NCI-H2227 (cell line): ENCODE measurements around the gene TCF20.

Source experiments
- DNase-seq: peaks from one replicate; lab custom pipeline; 2025; ENCODE audit not compliant: unreplicated experiment; lab: John Stamatoyannopoulos, UW

Gene TCF20

DNA sequence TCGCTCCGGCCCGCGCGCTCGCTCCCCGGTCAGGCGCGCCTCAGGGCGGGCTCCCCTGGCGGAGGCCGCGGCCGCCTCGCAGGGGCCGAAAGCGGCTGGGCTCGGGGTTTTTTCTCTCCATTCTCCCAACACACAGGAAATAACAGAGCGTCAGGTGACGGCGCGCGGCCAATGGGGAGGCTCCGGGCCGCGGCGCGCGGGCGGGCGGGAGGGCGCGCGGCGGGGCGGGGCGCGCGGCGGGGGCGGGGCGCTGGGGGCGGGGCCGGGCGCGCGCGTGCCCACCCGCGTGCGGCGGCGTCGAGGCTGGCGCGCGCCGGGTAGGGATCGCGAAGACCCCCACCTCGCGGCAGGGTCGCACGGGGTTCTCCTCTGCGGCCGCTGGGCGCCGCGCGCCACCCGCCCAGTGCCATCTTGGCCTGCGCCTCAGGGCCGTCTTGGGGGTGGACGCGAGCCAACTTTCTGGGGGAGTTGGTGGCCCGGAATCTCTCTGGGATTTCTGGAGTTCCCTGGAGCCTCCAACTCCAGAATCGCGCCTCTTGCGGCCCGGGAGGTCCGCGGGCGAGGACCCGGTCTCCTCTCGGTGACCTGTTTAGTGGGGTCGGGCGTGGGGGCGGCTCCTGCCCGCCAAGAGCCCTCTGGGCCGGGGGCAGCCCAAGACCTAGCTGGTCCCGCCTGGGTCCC, at the start of gene TCF20:
Gene TCF20, minus strand, starts transcription at position 144 of the 681 bp plus-strand sequence. CDS start 55,348 bp downstream, outside the sequence.
- peak; percentile 80 for DNase-seq

DNA sequence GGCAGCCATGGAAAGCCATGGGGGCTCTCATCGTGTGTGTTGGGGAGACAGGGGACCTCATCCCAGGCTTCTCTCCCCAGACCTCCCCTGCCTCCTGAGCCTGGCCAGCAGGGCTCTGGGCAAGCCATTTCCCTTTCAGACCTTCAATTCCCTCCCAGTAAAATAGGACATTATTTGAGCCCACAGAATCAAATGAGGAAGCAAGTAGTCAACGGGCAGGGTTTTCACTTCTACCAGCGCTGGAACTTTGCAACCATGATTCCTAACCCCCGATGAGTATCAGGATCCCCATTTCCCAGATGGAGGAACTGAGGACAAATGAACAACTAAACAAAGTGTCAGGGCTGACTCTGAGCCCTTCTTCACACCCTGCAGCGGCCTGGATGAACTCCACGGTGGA, 48.9 kb upstream of the TCF20 start:
- no peak for DNase-seq

DNA sequence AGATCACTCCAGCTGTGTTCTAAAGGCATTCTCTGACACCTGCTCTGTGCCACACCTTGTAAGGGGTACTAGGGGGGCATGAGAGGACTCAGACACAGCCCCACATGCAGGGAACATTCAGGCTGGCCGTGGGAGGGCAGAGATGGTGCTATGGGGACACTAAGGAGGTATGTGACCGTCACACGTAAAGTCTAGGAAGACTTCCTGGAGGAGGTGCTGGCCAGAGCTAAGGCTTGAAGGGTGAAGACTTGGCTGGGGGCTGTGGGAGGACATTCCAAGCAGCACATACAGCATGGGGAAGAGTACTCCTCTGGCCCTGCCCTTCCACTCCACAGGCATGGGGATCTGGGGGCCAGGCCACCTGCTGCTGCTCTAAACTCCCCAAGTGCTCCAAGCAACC, 48.5 kb upstream of the TCF20 start:
- DNase-seq, result no peak

DNA sequence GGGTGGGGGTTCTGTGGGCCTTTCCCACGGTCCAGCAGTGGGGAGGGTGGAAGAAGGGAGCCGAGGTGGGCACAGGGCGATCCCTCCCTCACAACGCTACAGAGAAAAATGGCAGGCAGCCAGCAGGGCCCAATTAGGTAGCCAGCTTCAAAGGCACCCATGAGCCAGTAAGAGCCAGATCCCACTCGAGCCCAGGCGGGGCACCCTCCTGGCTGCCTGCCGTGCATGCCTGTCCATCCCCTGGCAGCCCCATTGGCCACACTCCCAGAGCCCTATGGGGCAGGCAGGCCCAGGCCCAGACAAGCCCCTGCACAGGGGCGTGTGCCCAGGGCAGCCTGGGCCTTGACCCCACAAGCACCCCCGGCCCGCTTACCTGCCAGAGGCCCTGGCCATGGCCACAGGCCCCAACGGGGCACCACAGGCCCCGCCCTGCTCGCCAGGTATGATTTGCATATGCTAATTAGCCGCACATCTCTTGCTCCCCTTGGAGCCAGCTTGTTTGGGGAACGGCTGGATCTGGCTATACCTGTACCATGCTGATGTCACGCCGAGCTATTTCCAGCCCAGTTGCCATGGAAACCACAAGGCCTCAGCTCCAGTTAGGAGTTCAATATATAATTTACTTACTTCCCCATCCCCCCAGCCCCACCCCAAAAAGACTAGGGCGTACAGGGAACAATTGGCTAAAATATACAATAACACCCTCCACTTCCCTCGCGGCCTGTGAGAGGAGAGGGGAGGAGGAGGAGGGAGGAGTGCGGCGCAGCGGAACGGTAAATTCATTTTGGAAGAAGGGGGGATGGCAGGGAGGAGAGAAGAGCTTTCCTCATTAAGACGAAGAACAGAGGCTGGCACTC, 47.5 kb upstream of the TCF20 start:
- DNase-seq, result peak; percentile 86

DNA sequence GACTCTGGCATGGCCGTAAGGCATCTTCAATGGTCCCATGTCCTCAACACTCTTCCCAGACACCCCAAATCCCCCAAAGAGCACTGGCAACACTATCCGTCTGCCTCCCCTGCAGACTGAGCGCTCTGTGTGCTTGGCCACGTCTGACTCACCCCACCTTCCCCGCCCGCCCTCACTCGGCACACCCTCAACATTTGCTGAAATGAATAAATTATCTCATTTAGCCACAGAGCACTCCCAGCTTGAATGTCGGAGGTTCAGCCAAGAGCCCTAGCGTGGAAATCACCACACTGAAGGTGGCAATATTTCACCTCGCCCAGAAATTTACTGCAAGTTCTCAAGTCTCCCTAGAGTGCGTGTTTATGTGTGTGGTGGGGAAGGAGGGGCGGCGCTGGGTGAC, 46.6 kb upstream of the TCF20 start:
- no peak for DNase-seq

DNA sequence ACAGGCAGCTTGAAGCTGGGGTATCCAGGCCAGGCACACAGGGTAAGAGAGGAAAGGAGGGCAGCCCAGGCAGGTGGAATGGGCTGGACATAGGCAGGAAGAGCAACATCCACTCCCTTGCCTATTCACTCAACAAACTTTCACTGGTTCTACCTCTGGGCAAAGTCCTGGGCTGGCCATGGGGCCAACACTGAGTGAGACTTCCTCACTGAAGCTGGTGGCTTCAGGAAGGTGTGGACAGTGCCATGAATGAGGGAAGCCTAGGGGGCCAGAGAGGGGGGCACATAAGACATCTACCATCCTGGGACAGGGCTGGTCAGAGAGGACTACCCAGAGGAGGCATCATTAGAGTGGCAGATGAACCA, 44.9 kb upstream of the TCF20 start:
- no peak for DNase-seq

DNA sequence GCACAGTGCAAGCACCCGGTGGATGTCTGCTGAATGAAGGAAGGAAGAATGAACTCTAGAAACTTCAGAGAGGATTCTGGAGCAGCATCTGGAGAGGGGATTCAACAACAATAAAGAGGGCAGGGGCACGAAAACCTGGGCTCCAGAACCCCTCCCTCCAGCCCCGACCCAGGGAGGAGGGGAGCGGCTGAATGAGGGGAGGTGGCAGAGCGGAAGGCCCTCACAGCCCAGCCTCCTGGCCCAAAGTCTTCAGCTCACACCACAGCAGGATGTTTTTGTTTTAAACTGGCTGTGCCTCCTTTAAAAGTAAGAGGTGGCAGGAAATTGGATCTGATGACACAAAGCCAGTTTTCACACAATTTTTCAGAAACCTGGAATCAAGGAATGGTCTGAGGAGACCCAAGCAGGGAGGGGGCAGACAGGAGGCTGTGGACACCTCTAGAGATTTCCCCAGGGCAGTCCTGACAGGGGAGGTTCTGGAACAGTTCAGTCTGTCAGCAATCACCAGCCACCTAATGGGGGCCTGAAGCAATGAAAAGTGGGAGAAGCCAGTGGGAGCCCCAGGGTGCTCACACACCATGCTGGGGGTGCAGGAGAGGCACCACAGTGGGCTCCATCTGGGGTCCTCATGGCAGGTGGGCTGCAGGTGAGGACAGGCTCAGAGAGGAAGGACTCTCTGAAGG, 44.4 kb upstream of the TCF20 start:
- no peak for DNase-seq

DNA sequence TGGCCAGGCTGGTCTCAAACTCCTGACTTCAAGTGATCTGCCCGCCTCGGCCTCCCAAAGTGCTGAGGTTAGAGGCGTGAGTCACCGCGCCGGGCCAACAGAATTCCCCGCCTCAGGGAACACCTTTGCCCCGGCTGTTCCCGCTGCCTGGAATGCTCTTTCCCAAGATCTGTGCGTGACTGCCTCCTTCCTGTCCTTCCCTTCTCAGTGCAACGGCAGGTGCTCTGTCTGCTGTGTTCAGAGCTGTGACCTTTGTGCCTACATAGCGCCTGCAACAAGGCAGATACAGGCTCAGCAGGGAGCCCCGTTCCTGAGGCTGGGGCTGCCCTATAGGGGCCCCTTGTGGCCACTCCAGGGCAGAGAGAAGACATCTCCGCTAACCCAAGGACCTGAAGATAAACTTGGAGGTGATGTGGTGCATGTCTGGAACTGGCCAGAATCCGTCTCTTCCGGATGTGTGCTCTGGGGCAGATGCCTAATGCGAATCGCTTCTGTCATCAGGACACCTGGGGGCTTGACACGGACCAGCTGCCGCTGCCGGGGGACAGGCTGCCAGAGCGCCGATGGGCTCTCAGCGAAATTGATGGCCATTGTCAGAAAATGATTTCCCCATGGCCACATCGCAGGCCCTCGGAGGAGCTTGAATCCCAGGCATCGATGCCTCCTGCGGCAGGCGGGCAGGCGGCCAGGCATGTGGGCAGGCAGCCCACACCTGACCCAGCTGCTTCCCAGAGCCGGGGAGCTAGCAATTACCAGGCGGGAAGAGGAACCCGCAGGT, 43.5 kb upstream of the TCF20 start:
- peak; percentile 62 for DNase-seq

DNA sequence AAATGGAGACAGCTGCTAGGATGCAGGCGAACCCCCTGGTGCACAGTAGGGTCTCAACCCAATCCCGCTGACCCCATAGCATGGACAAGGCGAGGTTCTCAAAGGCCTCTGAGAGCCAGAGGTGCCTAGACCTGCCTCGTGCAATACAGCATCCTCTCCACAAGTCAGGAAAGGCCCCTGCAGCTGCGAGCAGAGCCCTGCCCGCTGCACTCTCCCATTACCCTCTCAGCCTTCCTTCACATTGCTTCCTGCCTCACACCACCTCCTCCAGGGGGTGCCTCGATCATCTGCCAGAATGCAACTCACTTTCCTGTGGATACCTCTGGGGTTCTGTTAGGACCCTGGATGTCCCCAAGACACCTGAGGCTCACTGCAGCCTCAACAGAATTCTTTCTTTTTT, 42.8 kb upstream of the TCF20 start:
- DNase-seq, result no peak

DNA sequence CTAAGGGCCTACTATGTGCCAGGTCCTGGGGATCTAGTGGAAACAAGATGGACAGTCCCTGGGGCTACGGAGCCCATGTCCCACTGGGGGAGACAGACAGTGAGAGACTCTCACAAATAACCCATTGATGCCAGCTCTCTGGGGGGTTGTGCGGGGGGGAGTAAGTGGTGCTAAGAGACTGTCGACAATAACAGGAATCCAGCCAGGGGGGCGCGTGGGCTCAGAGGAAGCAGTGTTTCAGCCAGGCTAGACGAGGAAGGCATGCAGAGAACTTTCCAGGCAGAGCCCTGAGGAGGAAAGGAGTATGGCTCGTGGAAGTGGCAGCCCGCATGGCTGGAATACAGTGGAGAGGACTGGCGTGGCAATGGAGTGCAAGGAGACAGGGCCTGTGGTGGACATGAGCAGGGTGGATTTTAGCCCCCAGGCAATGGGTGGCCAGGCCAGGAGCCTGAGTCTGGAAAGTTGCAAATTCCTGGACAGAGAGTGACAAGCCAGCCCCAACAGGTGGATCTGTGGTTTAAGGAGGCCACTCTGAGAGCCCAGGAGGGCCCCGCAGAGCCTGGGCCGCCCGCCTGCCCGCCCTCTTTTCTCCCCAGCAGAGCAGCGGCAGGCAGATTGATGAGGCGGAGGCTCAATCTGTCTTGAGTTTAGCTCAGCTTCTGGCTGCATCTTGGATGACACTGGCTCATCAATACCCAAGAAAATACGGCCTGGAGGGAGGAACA, 40.0 kb upstream of the TCF20 start:
- DNase-seq, result no peak

DNA sequence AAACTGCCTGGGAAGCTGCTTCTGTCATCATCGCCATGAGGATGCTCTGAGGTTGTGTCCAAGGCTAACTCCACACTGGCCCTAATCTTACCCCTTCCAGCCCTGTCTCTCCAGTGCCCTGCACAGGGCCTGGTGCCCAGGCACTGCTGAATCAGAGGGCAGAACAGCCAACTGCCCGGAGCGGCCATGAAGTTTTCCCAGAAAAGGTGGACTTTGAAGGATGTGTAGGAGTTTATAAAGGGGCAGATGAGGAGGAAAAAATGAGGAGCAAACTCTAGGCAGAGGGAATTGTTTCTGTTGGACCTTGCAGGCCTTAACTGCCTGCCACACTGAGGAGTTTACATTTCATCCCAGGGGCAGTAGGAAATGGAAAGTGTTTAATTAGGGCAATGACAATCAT, 39.4 kb upstream of the TCF20 start:
- no peak for DNase-seq

DNA sequence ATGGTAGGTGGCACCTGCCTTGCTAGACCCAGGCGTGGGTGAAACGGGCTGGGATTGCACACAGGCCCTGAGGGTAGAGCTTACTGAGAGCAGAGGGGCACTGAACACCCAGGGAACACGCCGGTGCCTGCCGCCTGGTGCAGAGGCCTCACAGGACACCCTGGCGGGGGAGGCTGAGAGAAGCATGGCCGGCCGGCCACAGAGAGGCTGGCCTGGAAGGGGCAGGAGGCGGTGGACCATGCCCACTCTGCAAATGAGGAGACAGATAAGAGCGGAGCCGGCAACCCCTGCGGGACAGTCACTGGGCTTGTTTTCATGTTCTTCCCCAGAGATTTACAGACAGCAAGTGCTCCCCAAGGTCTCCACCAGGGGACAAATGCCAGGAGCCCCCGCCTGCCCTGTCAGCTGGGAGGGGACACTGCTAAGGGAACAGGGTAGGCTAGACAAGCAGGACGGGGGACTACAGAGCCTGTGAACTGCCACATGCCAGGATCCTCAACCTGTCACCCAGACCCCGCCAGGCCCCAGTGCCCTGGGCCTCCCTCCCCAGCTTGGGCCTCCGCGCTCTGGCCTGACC, 38.5 kb upstream of the TCF20 start:
- no peak for DNase-seq

DNA sequence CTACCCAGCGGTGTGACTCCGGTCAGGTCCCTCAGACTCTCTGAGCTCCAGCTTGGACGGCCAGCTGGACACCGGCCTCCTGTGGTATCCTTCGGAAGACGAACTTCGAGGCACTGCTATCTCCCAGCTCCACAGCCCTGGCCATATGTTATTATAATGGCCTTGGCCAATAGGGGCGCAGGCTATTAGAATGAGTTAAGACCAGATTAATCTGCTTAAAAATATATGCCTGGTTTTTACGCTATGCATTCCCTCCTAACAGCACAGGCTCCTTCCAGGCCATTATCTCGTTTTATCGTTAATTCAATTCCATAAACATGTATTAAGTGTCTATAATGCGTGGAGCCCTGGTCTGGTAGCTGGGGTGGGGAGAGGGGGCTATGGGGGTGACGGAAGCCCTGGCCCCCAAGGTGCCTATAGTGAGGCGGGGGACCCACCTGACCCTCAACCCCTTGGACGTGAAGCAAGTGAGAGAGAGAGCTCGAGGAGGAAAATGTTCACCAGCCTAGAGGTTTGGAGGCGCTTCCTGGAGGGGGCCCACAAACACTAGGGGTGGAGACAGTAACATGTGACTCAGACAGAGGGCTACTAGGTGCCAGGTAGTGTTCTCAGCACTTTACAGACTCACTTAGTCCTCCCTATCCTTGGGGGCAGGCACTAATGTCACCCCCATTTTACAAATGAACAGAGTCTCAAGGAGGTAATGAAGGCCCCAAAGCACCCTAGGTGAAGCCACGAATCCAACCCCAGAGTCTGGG, 37.5 kb upstream of the TCF20 start:
- no peak for DNase-seq

DNA sequence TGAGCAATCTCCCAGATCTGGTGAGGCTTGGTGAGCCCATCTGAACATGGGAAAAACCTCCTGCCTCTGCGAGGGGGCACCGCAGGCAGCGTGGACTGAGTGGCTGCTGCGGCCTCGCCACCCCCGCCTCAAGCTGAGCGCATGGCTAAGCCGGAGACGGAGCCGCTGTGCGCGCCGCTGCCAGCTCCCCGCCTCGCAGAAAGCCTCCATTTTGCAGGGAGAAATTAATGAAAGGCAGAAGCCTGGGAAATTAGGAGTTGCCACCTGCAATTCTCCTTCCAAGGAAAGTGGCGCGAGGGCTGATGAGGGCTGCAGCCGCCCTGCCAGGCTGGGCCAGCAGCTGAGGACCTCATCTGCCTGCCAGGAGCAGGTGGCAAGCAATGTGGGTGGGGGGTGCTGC, 35.6 kb upstream of the TCF20 start:
- DNase-seq, result peak; percentile 25

DNA sequence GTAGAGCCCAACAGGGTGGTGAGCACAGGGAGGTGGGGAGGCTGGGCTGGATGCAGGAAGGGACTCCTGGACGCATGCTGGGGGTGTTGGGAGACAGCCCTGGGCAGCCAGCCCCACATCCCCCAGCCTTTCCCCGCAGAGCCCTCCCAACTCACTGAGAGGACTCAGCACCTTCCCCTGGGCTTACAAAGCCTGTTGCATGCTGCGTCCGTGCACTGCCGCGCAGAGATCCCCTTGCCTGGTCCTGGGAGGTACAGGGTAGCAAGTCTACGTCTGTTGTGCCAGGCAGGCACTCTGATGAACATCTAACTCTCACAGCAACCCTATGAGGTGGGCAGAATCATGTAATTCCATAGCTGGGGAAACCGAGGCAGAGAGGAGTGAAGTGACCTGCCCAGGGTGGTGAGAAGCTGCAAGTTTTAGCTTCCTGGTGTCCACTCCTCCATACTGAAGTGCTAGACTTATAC, 33.9 kb upstream of the TCF20 start:
- DNase-seq, result no peak

DNA sequence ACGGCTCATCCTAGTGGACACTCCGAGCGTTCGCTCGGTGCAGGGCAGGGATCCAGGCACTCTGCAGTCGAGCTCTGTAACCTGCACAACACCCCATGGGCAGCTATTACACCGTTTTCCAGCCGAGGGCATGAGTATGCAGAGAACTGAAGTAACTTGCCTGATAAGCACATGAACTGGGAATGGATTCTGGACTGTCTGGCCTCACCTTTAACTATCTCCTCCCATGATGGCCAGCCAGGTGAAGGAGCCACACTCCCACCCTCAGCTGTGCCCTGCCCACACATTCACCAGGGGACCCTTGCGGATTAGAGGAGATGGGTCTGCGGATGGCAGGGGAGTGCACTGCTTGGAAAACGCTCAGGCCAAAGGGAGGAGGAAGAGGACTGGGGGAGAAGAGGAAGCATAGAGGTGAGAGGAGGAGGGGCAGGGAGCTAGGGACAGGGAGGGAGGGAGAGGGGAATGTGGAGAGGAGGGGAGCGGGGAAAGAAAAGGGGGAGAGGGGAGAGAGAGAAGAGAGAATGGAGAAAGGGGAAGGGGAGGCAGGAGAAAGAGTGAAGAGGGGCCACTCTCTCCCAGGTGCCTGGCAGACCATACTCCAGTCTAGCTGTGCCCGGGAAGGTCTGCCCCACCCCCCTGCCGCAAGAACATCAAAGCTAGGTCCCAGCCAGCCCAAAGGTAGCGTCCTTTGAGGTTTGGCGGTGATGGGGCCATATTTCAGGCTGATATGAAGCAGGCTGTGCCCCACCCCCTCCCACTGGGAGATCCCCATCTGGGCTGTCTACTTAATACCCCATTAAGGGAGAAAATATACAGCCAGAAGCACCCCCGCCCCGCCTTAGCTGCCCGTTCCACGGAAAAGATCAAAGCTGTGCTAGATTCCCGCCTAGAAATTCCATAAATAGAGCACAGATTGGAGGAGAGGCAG, 33.2 kb upstream of the TCF20 start:
- peak; percentile 58 for DNase-seq

DNA sequence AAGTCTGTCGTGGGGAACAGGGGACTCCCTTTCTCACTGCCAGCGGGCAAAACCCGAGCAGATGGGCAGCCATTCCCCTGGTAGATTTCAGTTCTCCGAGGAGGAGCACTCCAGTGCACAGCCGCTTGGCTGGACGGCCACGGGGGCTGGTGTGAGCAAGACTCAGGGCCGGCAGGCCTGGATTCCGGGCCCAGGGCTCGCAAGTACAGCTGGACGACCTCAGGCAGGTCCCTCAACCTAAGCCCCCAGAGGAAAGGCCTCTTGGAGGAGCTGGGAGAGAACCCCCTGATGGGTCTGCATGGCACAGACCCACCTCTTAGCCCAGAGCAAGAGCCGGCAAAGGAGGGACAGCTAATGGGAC, 31.3 kb upstream of the TCF20 start:
- no peak for DNase-seq

DNA sequence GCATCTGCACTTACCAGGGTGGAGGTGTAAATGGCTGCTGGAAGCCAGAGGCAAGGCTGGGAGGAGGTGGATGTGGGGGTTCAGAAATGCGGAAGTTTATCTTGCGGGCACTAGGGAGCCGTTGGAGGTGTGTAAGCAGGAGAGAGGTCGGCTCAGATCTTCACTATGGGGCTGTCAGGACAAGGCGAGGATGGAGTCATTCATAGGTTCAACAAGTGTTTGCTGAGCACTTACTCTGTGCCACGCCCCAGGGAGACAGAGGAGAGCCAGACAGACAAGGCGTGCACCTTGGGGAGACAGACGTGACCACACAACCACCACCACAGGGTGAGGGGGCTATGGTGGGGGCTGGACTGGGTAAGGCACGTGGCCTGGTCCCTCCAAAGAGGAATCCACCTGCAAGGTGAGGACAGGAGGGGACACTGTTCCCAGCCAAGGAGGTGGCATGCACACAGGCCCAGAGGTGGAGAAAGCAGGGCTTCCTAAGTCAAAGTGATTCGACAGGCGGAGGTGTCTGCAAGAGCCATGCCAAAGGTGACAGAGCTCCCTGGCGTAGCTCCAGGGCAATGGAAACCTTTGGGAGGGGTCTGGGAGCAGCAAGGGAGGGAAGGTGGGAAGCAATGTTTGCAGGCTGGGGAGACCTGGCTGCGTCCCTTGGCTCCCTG, 30.8 kb upstream of the TCF20 start:
- DNase-seq, result no peak
